GM10266 (cell line): Measurements from ENCODE around the gene NTF4.
"Not testable (repeated sequence)": the region's sequence is repeated elsewhere in the genome, so short reads cannot be mapped to it uniquely, and the experiment has no call there.

ENCODE experiments used
- DNase-seq: peaks from one replicate; pipeline ENCODE4 v3.0.0; 2012; ENCODE audit errors: extremely low spot score
- TF ChIP-seq, protein P1 (sequence below): IDR thresholded peaks from 2 replicates; pipeline ENCODE4 v1.5.1; 2012; ENCODE audit warnings: mild to moderate bottlenecking, low read depth; ENCODE audit not compliant: control insufficient read depth, insufficient read depth; ENCODE audit errors: missing control alignments

The NTF4 gene

DNA sequence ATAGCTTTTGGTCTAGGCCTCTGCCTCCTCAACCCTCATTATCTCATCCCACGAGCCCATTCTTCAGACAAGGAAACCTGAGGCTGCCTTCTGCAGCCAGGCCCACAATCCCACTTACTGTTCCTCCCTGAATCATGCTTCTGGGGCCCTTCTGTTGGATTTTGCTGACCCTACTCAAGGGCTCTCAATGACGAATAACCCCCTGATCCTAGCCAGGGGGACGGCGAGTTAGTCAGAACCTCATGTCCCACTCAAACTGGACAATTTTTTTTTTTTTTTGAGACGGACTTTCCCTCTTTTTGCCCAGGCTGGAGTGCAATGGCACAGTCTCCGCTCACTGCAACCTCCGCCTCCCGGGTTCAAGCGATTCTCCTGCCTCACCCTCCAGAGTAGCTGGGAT is 42.5 kb downstream of the NTF4 start:
- TF ChIP-seq, protein P1, sequence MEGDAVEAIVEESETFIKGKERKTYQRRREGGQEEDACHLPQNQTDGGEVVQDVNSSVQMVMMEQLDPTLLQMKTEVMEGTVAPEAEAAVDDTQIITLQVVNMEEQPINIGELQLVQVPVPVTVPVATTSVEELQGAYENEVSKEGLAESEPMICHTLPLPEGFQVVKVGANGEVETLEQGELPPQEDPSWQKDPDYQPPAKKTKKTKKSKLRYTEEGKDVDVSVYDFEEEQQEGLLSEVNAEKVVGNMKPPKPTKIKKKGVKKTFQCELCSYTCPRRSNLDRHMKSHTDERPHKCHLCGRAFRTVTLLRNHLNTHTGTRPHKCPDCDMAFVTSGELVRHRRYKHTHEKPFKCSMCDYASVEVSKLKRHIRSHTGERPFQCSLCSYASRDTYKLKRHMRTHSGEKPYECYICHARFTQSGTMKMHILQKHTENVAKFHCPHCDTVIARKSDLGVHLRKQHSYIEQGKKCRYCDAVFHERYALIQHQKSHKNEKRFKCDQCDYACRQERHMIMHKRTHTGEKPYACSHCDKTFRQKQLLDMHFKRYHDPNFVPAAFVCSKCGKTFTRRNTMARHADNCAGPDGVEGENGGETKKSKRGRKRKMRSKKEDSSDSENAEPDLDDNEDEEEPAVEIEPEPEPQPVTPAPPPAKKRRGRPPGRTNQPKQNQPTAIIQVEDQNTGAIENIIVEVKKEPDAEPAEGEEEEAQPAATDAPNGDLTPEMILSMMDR, result no peak
- DNase-seq, result no peak

DNA sequence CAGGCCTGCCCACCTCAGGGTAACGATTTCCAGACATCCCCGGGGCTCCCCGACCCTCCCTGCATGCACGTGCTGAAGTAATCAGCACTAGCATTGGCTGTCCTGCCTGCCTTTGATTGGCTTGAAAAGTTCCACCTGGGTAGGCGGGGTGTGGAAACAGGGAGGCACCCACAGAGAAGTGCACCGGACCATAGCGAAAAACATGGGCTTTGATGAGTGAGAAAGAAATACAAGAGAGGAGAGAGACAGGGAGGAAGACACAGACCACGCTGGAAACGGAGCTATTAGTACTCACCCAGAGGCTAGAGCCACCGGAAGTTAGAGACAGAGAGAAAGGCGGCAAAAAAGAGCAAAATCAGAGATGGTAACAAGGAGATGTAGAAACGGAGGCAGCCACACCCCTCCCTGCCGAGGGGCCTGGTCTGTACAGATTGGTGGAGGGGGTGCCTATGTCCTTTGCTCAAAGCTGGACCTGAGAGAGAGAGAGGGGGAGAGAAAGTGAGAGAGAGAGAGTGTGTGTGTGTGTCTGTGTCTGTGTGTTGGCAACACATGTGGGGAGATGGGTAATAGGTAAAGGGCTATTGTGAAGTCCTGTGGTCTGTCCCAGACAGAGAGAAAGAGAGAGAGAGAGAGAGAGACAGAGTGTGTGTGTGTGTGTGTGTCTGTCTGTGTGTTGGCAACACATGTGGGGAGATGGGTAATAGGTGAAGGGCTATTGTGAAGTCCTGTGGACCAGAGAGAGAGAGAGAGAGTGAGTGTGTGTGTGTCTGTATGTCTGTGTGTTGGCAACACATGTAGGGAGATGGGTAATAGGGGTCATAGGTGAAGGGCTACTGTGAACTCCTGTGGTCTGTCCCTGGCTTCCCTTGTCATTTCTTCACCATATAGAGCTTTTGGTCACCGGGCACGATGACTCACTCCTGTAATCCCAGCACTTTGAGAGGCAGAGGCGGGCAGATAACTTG is 43.4 kb downstream of the NTF4 start:
- TF ChIP-seq, protein P1, result no peak
- no peak for DNase-seq

DNA sequence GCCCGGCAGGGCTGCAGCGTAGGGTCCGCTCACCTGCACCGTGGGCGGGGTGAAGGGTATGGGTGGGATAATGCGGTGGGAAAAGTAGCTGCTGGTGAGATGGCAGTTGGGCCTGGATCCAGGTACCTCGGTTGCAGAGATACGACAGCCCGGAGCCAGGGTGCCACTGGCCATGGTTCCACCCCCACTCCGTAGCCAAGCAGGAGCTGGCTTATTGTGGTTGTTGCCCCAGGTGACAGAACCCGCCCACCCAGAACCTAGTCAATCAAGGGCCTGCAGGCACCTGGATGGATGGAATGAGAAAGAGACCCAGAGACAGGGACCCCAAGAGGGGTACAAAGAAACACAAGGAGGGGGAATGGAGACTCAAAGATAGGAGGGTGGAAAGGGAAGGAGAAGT is 44.3 kb downstream of the NTF4 start:
- TF ChIP-seq, protein P1, result no peak
- DNase-seq, result no peak

DNA sequence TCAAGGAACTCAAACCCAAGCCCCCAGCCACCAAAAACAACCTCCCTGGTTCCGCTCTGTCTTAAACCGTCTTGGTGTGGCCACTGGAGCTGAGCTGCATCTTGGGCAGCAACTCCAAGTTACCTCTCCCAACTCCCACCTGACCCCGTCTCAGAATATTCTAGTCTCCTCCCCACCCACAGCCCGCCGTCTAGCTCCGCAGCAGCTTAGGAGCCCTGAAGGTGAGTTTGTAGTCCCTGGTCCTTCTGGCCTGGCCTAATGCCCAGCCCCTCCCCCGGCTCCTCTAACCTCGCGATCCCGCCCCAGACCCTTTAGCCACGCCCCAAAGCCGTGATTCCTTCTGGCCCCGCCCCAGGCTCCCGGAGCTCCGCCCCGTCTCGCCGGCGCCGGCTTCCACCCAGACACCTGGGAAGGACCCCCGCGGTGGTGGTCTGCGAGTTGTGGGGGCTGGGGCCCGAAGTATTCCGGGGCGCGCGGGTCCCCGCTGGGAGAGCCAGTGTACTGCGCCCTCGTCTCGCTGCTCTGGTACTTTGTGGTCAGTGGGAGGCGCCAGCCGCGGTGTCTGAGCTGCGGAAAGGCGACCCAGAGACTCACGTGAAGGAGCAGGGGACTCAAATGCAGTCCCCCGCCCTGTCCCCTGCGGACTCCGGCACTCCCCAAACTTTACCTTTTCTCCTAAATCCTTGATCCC is 45.2 kb downstream of the NTF4 start:
- peak; percentile 78 for DNase-seq
- TF ChIP-seq, protein P1, result no peak

DNA sequence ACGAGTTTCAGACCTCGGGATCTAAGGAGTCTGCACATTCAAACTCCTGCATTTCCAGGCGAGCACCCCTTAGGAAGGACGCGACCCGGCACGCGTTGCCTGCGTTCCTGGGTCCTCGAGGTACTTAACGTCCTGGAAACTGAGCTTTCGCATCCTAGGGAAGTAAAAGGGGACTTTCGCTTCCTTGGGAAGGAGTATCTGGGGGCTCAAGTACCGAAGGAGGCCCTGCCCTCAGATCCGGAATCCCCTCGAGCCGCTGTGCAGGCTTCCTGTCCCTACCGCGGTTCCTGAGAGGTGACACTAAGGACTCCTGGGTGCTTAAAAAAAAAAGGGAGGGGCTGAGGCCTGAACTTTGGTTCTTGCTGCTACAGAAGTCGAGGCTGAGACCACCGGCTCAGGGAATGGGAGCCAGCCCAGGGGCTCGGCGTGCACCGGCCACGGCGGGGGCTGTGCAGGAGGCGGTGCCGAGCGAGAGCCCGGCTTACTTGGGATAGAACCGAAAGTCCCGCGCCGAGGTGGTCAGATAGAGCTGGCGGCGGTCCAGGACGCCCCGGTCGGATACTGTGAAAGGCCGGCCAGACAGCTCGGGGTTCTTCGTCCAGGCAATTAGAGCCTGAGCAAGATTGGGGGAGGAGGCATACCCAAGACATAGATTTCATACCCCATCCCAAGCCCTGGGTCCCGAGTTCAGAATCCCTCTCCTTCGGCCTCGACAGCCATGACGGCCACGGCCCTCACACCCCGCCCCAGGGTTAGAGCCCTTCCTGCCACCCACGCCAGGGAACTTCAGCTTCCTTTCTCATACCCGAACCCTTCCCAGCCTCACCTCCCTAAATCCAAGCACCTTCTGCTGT is 46.0 kb downstream of the NTF4 start:
- not testable (repeated sequence) for DNase-seq

DNA sequence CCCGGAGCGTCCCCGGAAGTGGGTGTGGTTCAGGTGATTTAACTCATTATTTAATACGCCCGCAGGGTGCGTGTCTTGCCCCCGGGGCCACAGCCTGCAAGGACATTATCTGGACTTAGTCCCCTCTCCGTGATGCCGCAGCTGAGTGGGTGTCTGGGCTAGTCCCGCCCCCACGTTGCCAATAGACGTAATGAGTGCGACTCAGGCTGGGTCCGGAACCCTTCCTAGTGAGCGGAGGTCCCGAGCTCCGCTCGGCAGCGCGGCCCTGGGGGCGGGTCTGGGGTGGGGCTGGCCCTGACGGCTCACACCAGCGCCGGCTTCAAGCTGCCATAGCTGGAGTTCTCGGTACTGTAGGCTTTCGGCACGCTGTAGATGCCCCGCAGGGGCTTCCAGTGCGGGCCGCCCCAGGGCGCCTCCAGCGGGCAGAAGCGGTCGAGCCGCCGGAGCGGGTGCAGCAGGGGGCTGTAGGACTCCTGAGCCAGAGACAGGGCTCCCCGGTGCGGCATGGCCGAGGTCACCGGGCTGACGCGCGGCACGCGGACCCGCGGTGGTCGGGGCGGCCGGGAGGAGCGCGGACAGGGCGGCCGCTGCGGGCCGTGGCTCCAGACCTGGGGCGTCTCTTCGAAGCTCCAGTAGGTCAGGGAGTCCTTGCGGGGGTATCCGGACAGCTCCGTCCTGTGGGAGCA is 46.8 kb downstream of the NTF4 start:
- DNase-seq, result peak; percentile 85
- TF ChIP-seq, protein P1, result peak; percentile 58
